ENCODE data around the gene CHST1.

DNA sequence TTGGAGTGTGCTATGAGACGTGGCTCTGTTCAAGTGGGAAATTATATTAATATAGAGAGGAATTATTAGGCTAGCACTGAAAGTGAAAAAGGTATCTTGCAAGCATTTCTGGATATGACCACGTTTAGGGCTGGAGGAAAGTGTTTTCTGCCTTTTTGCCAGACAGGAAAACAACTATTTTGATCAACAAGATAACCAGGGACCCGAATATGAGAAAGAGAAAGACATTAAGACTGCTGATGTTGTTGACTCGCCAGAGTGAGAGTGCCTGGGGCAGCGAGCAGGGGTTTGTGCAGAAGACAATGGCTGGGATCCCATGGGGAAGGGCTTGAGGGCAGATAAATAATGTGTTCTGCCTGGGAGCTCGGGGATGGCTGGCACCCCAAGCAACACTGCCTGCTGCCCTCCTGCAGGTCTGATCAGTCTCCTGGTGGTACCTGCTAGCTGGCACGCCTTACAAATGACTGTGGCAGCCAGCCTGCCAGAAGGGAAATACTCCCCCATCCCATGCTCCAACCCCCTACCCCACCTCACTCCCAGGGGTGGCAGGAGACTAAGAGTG lies 23.1 kb upstream of the CHST1 start:
- TF ChIP-seq FOXM1 (IDR thresholded peaks at IDR 0.05; ENCODE audit: borderline replicate concordance, low read depth) (no peak), YY1 (IDR thresholded peaks at IDR 0.05; ENCODE audit: low read depth) (no peak), RAD21 (IDR thresholded peaks at IDR 0.05; ENCODE audit: low read depth) (no peak), EP300 (IDR thresholded peaks at IDR 0.05; ENCODE audit: borderline replicate concordance) (no peak), TCF12 (IDR thresholded peaks at IDR 0.05; ENCODE audit: low read depth) (no peak), REST (IDR thresholded peaks at IDR 0.05; ENCODE audit: low read depth) (no peak), MAX (IDR thresholded peaks at IDR 0.05) (no peak)

Data from Ishikawa (cell line).